NOMO-1 treated with dmso at 0.1 percent for 144 hours (cell line): ENCODE measurements around the gene RGS5.
A peak's percentile ranks its signal among the peaks of the same experiment; 100 is the strongest.

Experiments used
- DNase-seq: peaks from one replicate; lab custom pipeline; 2025; ENCODE audit not compliant: unreplicated experiment; lab: John Stamatoyannopoulos, UW

Gene RGS5

DNA sequence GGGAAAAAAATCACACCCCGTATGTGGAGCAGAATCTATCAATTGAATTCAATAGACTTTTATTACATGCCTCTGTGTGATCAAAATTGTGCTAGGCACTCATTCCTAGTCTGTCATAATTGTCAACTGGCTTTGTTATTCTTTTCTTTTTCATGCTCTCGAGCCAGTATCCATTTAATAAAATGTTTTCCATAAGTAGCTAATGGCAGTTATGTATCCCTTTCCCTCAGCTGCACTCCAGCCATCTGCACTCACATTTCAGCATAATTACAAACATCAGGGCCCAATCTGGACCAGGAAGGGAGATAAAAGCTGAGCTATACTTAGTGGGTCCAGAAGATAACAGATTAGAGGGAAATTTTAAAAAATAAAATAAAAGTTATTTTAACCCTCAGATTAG is 15.9 kb downstream of the RGS5 start:
- no peak for DNase-seq

DNA sequence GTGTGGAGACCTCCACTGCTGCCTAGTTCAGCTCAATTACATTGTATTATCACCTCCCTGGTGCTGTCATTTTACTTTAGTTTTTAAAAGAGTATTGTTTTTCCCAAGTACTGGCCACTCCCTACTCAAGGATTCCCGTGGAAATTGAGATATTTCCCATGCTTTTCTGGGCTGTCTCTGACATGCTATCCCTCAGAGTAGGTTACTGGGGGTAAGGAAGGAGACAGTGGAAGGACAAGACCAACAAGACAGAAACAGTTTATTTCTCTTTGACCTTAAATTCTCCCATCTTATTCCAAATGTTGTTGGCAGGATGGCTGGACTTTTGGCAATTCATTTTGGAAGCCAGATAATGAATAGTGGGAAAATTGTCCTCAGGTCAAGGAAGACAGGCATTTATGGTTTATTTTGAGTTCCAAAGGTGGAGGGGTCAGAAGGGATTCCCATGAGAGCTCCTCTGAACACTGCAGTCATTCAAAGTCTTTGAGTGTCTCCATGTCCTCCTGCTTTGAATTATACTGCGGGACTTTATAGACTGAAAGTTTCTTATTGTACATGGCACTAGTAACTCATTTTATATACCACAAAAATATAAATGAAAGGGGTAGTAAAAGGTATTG is 20.3 kb downstream of the RGS5 start:
- DNase-seq = no peak

DNA sequence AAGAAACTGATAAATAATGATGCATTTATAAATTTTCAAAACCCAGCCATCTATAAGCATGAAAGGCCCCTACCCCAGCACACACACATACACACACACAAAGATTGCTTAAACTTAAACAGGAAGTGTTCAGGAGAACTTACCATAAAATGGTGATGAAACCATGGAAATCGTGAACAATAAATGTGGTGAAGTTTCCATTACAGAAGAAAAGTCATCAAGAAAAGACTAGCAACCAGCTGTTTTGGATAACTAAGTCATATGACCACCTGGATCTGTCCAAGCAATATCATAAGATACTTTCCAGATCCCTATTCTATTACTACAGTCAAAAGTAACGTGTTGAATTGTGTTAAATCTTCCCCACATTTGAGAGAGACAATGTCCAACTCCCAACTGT is 24.1 kb downstream of the RGS5 start:
- DNase-seq = peak; percentile 71

DNA sequence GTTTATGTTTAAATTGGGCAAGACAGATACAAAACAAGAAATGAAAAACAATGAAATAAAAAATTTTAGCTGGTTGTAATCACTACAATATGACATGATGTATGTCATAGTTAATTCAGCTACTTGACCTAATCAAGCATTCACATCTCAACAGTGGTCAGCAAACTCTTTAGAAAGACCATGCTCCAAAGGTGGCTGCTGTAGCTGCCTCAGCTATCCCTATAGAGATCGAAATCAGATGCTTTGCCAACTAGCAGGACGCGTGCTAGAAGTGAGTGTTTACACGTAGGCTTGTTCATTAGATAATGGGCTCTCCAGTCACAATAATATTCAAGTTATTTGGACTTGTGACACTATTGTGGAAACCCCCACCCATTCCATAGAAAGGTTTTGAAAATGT is 25.9 kb downstream of the RGS5 start:
- DNase-seq = no peak

DNA sequence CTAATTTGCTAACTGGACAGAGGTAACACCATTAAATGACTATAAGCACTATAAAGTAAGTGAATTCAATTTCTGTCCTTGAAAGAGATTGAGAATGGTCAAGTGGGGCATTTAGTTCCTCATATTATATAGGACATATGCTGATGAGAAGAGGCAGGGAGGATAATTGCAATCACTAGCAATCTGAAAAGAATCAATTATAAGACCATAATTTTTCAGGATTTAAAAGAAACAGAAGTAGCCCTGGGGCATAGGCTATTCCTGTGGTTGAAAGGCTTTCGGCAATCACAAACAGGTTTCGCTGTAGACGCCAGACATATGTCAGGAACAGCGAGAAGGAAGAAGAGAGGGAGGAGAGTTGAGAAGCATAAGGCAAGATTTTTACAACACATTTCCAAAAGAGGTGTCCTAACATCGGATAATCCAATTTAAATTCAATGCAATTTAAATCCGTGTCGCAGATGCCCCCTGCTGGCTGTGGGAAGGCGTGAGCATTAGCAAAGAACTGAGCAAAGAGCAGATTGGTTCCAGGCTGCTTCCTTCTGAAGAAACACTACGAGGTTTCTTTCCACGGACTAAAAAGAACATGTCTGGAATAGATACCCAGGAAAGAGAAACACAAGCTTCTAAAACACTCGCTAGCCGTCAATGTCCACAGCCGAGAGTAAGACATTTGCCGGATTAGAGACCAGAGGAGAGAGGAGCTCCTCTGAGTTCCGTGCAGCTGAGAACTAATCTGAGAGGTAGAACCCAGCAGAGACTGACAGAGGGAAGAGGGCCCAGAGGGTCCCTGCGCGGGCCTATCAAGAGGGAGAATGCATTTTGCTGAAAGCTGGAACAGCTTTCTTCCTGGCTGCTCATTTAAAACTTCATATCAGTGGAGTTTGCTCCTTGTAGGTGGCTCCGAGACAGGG is 27.9 kb downstream of the RGS5 start:
- DNase-seq = no peak

DNA sequence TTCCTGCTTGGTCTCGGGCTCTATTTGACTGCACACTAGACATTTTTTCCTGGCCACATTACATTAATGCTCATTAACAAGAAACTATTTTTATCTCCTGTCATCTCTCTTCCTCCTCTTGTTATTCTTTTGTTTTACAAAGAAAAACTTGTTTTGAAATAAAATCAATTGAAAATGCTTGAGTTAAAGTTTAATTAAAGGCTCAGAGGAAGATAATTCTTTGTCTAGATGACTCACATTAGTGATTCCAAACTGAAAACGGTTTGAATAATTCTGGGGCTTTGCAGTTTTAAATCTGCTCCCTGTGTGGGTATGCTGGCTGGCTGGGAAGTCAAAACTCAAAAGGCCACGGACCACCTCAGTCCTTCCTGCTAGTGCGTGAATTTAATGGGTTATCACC is 29.6 kb downstream of the RGS5 start:
- no peak for DNase-seq

DNA sequence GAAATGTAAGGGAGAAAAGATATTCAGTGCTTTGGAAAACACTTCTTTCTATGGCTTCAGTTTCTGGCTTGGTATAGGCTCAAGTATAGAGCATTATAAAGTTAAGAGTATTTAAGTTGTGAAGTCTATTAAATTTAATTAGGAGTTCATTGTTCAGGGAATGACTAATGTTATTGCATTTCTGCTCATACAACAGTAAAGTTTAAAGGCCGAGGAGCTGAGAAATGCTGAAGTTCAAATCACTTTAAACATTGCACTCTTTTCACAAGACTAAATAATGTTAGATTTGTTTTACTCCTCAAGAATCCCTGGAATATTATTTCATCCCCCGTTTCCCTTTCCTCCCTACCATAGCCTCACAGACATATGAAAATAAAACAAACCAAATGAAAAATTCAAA is 30.1 kb downstream of the RGS5 start:
- DNase-seq = no peak

DNA sequence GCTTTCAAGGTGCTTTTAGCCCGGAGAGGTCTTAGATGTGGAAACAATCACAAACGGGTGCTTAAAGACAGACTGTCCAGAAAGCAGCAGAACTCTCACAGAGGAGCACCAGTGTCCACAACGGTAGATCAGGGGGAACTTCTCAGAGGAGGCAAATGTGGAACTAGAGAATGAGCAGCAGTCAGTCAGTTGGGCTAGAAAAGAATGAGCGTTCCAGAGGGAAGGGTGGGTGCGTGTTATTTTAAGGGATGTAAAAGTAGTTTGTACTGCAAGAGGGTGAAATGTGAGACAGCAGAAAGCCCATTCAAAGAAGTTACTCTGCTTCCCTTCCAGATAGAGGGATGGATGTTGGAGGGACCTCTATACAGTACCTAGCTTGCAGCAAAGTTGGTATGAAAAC is 30.9 kb downstream of the RGS5 start:
- DNase-seq = no peak

DNA sequence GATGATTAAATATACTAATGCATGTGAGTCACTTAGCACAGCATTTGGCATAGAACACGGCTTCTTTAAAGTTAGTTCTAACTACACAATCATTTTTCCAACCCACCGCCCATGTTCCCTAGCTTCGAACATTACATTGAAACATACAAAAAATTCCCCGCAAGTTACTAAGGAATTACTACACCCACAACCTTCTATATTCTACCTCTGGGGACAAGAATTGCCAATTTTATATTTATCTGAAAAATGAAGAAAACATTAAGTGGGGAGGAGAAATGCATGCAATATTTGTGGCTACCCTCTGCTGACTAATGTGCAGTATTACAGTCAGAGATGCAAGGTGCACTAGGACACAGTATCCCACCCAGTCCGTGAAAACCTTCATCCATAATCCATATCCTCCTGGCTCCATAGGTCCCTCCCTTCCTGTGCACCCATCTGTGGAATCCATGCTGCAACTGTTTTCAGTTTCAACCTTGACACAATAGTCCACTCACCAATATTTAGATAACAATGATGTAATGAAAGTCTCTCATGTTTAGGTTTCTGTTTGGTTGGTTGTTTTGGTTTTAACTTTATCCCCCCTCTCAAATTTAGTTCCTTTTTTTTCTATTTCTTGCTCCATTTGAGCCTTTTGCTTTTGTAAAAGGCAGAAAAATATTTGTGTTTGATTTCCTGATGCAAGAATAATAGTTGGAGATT is 31.6 kb downstream of the RGS5 start:
- DNase-seq = no peak

DNA sequence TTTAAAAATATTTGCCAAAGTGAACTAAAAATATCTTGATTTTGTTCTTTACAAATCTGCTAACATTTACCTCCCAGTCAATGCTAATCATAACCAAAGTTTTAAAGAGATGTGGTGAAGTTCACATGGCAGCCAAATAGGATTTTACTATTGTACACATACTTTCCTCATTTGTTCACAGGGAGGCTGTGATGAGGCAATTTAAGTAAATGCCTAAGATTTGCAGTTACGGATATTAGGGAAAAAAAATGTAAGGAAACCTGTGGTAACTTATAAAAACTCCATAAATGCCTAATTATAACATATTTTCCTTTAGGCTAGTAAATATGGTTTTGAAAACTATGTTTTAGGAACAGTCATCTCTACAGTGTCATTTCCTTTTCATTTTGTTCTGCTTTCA is 32.4 kb downstream of the RGS5 start:
- no peak for DNase-seq

DNA sequence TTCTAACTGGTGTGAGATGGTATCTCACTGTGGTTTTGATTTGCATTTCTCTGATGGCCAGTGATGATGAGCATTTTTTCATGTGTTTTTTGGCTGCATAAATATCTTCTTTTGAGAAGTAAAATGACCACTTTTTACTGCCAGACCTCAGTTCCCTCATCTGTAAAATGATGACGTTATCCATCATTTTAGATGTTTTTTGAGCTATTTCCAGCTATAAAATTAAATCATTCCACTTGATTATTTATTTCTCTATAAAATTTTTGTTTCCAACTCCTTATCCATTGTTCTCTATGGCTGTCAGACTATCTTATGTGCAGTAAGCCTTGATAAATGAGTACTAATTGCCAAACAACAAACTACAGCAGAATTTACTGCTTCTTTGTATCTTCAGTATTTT is 33.2 kb downstream of the RGS5 start:
- no peak for DNase-seq

DNA sequence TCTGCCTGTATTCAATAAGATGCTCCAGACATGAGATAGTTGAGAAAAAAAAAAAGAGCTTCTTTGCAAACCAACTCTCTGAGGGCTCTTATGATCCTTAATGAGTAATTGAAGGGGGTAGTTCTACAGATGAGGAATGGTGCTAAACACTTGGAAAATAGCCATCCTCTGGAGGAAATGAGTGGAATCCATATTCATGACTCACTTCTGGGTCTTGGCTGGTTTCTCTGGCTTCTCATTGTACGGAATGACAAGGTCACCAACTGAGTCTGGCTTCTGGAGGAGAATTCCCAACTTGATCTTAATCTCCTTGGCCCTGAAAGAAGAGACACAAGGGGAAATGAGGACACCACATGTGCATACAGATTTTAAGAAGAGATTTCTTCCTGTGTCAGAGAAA is 34.7 kb downstream of the RGS5 start:
- DNase-seq = no peak

DNA sequence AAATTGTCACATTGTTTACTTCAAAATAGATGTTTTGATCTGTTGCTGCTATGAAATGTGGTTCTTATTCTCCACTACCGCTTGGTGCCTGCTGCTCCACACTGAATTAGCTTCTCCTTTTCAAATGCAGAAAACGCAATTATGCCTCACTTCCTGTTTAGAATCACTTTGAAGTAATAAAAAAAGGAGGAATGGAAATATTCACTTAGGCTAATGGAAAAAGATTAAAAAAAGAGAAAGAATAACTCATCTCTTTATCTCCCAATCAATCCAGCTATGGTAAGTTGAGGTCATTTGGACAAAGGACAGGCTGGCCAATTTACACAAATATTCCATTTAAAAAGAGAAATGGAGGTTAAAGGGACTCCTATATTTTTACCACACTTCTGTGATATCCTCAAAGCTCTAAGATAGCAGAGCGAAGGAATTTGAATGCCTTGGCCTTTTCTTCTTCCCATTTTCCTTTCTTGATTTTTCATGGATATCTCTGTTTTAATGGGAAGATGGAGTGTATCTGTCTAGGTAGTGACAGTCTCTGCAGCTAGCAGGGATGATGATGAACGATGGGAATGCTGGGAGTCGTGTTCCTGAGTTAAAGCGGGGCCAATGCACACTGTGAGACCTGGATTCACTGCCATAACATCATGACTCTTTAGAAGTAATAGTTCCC is 35.7 kb downstream of the RGS5 start:
- DNase-seq = peak; percentile 23

DNA sequence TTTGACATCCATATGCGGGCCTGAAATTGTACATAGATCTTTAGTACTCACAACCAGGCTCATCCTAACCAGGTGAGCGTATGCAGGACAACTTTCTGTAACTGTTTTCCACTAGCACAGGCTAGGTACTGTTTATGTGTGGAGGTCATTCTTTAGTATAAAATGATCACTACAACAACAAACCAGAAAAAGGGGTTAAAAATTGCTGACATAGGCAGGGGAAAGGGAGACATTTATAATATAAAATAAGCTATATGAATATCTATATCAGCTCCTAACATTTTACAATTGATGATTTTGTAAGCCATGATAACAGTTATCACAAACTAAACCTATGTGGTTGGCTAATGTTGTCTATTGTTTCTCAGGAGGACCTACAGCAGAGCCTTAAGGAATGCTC is 37.6 kb downstream of the RGS5 start:
- no peak for DNase-seq

DNA sequence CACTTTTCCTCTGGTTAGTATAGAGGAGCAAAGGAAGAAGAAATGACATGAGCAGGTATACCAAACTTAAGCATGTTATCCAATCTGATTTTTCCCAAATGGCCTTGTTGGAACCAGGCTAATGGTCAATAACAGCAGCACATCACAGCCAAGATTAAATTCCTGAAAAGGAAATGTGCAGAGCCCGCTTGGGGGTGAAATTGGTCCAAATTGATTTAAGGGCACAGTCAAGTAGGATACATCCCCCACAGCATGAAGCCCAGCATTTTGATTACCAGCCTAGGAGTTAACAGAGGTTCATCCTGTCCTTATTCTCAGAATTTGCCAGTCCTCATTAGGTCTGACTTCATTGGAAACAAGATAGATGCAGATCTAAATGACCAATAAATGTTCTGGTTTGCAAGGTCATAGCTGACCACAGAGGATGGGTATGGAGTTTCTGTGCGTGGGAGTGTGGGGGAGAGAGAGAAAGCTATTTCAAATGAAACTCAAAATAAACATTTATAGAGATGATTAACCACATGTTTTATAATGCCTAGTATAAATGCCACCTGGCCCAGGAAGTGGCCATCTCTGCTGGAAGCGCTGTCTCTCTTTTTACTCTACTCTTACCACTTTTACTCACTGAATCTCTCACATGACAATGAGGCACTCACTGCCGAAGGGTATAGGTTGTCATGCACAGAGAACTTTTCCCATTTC is 38.7 kb downstream of the RGS5 start:
- no peak for DNase-seq

DNA sequence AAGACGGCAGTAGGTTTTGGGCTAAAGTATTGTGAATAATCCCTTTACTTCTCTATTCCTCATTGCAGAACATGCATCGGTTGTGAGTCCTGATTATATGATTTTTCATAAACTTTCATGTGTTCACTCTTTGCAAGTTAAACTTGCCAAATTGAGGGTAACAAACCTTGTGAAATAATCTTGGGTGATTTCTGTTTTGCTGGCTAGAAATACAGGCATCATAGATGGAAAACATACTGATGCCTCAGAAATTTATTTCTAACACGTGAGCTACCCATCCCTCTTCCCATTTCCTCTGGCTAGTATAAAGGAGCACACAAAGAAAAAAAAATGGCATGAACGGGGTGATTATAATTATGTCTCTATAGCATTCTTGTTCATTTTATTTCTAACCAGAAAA is 39.6 kb downstream of the RGS5 start:
- no peak for DNase-seq

DNA sequence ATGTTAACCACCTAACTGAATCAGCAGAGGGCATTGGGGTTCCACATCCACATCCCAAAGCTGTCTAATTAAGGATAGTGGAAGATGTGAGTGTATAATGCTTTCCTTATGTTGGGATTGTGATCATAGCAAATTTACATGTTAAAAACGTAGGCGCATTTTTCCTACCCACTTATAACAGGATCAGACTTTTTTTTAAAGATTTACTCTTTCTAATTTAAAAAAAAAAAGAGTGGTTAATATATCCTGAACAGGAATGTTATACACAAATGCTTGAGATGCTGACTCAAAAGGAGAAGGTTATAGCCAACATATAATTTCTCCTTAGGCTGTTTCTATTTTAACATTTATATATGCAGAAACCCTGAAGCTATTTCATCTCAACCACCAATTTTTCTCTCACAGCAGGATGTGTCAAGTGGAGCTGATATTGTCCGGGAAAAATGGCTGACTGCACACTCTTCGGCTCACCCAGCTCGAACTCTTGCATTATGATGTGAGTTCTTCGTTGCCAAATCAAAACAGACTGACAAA is 40.3 kb downstream of the RGS5 start:
- DNase-seq = no peak

DNA sequence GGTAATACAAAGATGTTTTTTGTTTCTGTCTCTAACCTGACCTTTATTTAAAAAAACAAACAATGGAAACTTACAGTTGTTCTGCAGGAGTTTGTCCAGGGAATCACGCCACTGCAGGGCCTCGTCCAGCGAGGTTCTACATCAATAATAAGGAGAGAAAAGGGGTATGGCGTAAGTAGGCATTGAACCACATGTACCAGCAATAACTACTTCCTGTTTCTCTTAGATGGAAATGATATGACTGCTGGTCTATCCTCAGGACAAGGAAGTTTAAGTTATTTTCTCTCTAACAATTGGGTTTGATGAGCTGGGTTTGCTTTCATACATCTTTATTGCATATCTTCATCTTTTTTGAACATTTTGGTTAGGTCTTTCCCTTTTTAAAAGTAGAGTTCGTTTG is 40.9 kb downstream of the RGS5 start:
- DNase-seq = peak; percentile 59

DNA sequence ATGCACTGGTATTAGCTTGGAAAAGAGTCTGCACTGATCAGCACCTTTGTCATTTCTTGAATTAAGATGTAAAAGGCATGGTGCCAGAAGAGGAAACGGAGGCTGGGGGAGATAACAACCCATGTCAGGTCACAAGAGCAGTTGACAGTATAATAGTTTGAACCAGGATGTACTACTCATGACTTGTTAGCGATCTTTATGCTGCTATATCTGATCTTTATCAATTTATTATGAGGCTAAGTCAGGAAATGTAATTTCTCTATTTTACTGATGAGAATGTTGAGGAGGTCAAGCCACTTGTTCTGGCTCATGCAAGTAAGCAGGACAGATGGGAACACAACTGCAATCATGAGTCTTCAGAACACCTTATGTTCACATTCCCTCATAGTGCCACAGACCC is 41.4 kb downstream of the RGS5 start:
- DNase-seq = no peak

DNA sequence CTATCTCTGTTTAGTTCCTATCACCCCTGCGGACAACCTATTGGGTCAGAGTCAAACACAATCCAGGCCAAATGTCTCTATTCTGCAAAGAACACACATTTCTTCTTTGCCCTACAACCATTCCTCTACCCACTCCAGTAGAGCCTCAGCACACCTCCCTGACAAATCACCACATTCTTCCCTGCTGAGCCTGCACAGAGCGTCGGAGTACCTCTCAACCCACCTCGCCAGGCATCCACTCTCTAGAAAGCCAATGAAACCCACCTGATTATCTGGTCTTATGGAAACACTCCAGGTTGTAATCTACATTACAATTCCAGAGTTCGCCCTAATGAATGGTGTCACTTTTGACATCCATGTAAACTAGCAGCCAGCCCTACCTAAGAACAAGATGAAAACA is 47.1 kb downstream of the RGS5 start:
- no peak for DNase-seq

DNA sequence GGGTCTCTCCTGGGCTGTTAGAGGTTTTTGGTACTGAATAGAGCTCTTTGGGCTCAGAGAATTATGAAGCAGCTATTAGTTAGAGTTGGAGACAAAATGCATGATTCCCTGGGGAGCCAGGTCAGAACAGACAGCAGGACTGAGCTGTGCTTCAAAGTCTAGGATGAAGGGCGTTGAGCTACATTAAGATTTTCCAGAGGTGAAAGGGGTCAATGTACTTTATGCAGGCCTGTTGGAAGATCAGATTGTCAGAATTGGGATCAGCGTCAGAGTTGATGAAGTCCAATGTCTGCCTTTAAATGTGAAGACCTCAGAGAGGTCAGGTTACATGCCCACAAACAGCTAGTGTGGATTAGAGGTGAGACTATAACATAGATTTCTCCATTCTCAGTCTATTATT is 53.8 kb downstream of the RGS5 start:
- no peak for DNase-seq
